SK-N-DZ (cell line): ENCODE data around the gene GLP2R.

Experiments used
- DNase-seq: peaks from one replicate; pipeline ENCODE4 v3.0.0-alpha.2; 2015; ENCODE audit warnings: low spot score

GLP2R gene

GRCh38 chr17:9897372-9897968 is 71.7 kb downstream of the GLP2R start:
- DNase-seq, result no peak

- DNase-seq, result no peak
Measured at GRCh38 chr17:9898812-9899211, 73.1 kb downstream of the GLP2R start.

DNA sequence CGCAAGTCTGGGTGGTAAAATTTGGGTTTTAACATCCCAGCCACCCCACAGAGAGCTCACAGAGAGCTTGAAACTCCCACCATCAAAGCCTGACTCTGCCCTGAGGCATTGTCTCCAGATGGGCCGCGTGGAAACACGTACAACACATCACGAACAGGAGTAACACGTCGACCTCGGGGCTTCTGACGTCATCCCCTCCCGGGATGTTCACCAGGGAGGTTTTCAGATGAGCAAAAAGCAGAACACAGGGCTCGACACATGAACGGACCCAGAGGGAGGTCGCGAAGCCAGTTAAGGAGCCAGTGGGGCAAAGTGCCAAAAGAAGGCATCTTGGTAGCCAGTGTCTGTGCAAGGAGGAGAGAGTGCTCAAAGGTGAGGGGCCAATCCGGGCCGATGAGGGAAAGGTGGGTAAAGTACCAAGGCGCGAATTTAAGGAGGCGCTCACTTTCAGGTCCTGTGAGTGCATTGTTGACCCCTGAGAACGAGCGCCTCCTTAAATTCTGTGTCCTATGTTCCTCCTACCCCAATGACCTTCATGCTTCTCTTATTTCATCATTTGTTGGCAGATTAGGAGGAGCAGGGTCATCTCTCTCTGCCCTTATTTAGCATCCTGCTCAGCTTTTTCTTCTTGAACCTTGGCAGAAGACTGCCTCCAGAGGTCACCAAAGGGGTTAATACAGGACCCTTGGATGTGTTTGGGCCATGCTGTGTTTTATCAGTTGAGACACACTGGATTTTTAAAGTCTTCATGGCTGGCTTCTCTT is 73.7 kb downstream of the GLP2R start:
- DNase-seq, result no peak

DNA sequence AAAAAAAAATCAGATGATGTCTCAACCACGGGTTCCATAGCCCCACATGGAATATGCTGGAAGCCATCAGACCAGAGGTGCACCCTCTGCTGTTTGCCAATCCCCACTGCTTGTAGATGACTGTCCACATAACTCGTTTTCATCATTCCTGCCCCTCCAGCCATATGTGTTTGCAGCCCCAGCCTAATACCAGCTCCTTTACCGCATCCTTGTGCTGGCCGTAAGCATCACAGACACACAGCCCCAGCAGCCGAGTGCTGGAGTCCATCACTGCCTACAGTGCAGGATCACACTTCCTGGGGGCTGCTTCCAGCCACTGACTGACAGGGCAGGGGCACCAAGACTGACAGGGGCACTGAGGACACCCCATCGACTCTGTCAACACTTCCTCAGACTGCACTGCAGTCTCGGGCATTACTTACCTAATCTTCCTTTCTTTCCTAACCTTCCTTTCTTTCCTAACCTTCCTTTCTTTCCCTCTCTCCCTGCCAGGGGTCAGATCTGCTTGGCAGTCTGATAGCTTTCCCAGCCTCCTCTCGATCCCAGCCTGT is 74.4 kb downstream of the GLP2R start:
- DNase-seq, result no peak

- no peak for DNase-seq
Measured at GRCh38 chr17:9900784-9901183, 75.1 kb downstream of the GLP2R start.

DNA sequence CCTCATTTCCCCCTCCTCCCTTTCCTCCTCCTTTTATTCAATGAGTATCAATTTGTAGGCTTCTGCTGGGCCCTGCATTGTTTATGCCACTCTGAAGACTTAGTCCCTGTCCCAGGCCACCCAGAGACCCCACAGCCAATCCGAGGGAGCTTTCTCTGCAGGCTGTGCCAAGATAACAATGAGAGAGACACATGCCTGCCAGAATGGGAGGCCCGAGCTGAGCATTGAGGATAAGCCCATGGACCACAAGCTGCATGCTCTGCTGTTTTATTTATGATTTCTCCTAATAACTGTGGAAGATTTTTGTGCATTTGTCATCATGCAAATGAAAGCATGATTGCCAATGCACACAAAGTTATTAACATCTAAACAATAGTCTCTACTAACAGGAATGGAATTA is 76.4 kb downstream of the GLP2R start:
- DNase-seq, result no peak

- no peak for DNase-seq
Measured at GRCh38 chr17:9904277-9905077, 78.8 kb downstream of the GLP2R start.

- DNase-seq, result no peak
Measured at GRCh38 chr17:9905078-9905415, 79.3 kb downstream of the GLP2R start, which contains the start of gene RCVRN. RCVRN (minus strand) TSS chr17:9905271; CDS start chr17:9905180, 91 bp downstream.

- no peak for DNase-seq
Measured at GRCh38 chr17:9905902-9906301, 80.2 kb downstream of the GLP2R start.

GRCh38 chr17:9906616-9907015 is 80.9 kb downstream of the GLP2R start:
- no peak for DNase-seq

DNA sequence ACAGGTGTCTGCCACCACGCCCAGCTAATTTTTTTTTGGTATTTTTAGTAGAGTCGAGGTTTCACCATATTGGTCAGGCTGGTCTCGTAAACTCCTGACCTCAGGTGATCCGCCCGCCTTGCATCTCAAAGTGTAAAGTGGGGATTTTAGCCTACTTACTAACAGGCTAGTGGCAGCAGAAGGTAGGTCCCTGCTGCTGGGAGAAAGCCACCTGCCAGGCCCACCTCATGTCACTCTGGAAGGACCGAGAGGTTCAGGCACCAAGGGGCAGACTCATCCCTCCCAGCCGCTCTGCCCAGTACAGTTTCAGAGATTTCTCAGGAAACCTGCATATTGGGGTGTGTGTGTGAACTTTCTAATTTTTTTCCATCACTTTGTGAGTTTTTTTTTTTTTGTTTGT is 81.4 kb downstream of the GLP2R start:
- no peak for DNase-seq

- no peak for DNase-seq
Measured at GRCh38 chr17:9907883-9908648, 82.3 kb downstream of the GLP2R start.

- DNase-seq, result no peak
Measured at GRCh38 chr17:9908649-9909042, 82.9 kb downstream of the GLP2R start.

- DNase-seq, result no peak
Measured at GRCh38 chr17:9911089-9911488, 85.4 kb downstream of the GLP2R start.

DNA sequence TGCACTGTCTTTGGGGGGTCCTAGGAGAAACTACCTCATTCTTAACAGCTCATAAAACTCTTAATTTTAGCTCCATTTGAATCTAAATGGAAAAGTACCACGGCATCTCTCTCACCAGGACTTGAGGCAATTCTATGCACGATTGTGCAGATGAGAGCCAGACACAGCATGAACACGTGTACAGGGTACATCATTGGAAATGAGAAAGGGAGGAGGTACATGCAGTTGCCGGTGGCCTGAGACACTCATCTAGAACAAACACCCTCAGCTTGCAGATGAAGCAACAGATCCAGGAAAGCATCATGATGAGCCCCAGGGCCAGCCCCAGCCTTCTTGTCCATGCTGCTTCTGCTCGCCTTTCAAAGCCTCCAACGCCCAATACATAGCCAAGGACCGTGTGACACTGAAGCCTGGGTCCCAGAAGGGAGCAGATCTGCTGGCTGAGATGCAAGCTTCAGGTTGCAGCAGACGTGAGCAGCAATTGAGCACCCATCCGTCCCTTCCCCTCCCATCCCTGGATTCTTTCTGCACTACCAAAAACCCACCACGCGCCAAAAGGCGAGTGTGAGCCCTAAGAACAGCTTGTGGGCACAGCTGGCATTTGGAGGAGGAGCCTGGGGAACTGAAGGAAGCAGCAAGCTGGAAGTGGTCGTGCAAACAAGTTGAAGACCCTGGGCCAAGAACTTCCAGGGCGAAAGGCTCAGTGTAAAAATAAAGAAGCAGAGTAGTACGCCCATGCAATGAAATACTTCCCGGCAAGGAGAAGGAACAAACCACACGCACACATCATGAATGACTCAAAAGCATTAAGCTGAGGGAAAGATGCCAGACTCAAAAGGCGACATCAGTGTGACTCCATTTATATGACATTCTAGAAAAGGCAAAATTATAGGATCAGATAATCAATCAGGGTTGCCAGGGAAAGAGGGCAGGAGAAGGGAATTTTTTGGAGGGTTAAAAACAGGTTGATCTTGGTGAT is 86.7 kb downstream of the GLP2R start:
- no peak for DNase-seq

DNA sequence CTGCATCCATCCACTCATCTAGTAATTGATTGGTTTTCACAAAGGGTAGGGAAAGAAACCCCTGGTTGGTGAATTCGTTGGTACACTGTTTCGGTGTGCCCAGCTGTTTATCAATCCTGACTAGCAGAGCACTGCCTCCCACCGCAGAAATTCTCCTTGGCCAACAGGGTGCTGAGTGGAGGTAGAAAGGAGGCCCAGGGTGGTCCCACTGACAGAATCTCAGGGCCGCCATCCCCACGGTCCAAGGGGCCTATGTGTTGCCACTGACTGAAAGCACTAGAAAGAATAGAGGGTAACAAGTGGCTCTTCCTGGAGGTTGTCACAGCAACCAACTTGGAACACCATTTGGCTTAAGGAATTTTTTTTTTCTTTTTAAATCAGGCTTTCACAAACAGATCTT is 87.8 kb downstream of the GLP2R start:
- DNase-seq, result no peak

- DNase-seq, result no peak
Measured at GRCh38 chr17:9916108-9916507, 90.4 kb downstream of the GLP2R start.

DNA sequence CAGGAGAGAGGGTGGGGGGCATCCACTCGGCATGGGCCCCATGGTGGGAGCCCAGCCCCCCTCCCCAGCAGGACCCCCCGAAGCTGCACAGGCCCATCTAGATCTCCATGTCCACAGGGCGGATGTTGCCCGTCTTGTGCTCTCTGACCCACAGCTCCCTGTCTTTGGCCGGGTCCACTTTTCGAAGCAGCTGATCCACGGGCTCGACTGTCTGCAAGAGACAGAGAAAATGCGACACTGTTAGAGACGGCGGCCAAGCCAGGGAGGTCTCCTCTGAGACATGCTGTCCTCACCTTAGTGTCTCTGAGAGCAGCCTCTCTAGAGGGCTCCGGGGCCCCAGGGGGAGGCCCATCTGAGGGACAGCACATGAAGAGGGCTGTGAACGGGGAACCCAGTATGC is 91.4 kb downstream of the GLP2R start:
- DNase-seq, result no peak

- DNase-seq, result no peak
Measured at GRCh38 chr17:9917801-9918200, 92.1 kb downstream of the GLP2R start.

DNA sequence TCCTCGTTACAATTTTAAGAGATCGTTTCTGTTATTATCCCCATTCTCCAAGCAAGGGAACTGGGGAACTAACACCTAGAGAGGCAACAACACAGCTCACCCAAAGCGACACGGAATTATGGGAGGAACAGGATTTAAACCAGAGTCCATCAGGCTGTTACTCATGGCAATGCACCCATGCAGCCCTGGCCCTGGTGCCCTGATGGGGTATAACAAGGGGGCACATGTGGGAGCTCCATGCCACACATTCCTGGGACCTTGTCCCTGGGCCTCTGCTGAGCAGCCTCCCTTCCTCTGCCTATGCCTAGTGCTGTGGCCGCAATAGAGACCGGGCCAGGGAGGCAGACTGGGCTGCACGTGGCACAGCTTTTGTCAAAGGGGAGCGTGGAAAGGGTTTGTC is 92.6 kb downstream of the GLP2R start:
- DNase-seq, result no peak
